HEK293T (cell line): Measurements from ENCODE around the gene KY.

Experiments used
- BHLHE40 ChIP-seq: fragments of 450-650 bp; IDR thresholded peaks from 2 replicates; pipeline ENCODE4 v1.6.1; 2016; ENCODE audit warnings: mild to moderate bottlenecking, moderate library complexity, borderline replicate concordance
- CTBP1 ChIP-seq: fragments of 450-650 bp; IDR thresholded peaks from 2 replicates; pipeline ENCODE4 v1.6.1; 2016; ENCODE audit warnings: borderline replicate concordance
- ELF4 ChIP-seq: fragments of 450-650 bp; IDR thresholded peaks from 2 replicates; pipeline ENCODE4 v1.6.1; 2017; ENCODE audit warnings: antibody characterized with exemption
- FOXA1 ChIP-seq: fragments of 450-650 bp; IDR thresholded peaks from 2 replicates; pipeline ENCODE4 v1.6.1; 2016; ENCODE audit warnings: mild to moderate bottlenecking
- FOXK2 ChIP-seq: fragments of 450-650 bp; IDR thresholded peaks from 2 replicates; pipeline ENCODE4 v1.6.1; 2016; ENCODE audit warnings: mild to moderate bottlenecking
- FOXM1 ChIP-seq: fragments of 450-650 bp; IDR thresholded peaks from 2 replicates; pipeline ENCODE4 v1.6.1; 2017; ENCODE audit warnings: mild to moderate bottlenecking, borderline replicate concordance
- HDGF ChIP-seq: fragments of 450-650 bp; IDR thresholded peaks from 2 replicates; pipeline ENCODE4 v1.6.1; 2017; ENCODE audit warnings: antibody characterized with exemption, borderline replicate concordance
- L3MBTL2 ChIP-seq: fragments of 450-650 bp; conservative IDR thresholded peaks from 2 replicates; pipeline ENCODE4 v1.6.1; 2016; ENCODE audit warnings: mild to moderate bottlenecking
- LEF1 ChIP-seq: fragments of 450-650 bp; IDR thresholded peaks from 2 replicates; pipeline ENCODE4 v1.6.1; 2017; ENCODE audit warnings: mild to moderate bottlenecking, borderline replicate concordance
- SP1 ChIP-seq: fragments of 450-650 bp; IDR thresholded peaks from 2 replicates; pipeline ENCODE4 v1.6.1; 2017
- TARDBP ChIP-seq: fragments of 450-650 bp; IDR thresholded peaks from 2 replicates; pipeline ENCODE4 v1.6.1; 2016
- ZNF384 ChIP-seq: fragments of 450-650 bp; IDR thresholded peaks from 2 replicates; pipeline ENCODE4 v1.6.1; 2016

DNA sequence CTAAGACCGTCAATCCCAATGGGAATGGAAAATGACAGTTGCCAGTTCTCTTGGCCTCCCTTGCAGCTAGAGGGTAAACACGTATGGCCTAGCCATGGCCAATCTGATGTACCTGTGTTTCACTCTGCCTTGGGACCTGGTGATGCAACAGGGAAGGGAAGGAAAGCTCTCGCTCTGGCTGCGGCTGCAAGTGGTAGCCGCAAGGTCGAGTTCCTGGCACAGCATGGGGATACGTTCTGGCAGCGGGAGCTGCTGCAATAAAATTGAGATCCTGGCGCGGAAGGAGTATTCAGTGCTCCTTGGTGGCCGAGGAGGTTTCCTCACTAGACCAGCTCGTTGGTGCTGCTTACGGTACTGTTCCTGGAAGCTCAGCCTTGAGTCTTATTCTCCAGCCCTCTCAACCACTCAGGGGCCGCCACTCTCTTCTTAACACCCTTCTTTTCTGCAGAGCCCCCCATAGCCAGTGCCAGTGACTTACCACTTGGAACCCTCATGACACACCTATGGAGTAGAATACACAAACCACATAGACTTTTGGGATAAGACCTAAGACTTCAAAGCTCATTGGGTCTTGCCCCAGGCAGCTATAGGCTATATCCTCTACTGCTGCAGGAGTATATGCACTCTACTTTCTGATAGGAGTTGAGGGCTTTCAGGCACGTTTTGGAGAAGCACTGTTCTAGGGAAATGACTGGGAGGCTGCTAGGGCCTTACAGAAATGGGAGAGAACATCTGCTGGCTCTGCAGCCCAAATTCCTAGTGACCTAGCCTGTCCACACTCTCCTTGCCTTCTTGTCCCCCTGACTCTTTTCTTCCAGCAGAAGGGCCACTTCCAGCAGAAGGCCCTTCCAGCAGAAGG, 2.7 kb downstream of the KY start:
- TF ChIP-seq BHLHE40 = no peak
- no peak for TF ChIP-seq FOXA1
- no peak for TF ChIP-seq CTBP1
- TF ChIP-seq SP1 = no peak
- TF ChIP-seq ZNF384 = no peak
- TF ChIP-seq ELF4 = no peak
- TF ChIP-seq LEF1 = no peak
- TF ChIP-seq FOXM1 = no peak
- no peak for TF ChIP-seq FOXK2
- TF ChIP-seq L3MBTL2 = no peak
- no peak for TF ChIP-seq TARDBP
- no peak for TF ChIP-seq HDGF
